Liver (tissue), 9 donors: ENCODE results near the gene SIPA1L3. TPM values are rescaled to one million over a fixed set of nuclear protein-coding genes. Genes with fewer than 3 reads are reported as not detected.

ENCODE experiments used
- DNase-seq: peaks from one replicate; pipeline ENCODE4 v3.0.0-alpha.2; 2017; ENCODE audit warnings: low spot score
- H3K27ac ChIP-seq, 2 donors: one replicate each; pipeline ENCODE4 v1.7.0; 2013; ENCODE audit warnings: inconsistent platforms in 2 of 2, low read length in 2 of 2, control low read depth in 1 of 2, low read depth in 1 of 2, mild to moderate bottlenecking in 1 of 2
- H3K27me3 ChIP-seq, 4 donors: one replicate each; pipeline versions ENCODE4 v1.6.1 to v1.7.0; 2013; ENCODE audit warnings: low read length in 3 of 4, inconsistent platforms in 1 of 4, mild to moderate bottlenecking in 1 of 4, moderate library complexity in 1 of 4; ENCODE audit not compliant: control insufficient read depth in 4 of 4, insufficient read depth in 4 of 4
- H3K36me3 ChIP-seq, 4 donors: one replicate each; pipeline versions ENCODE4 v1.6.1 to v1.7.0; 2013; ENCODE audit warnings: low read length in 3 of 4, mild to moderate bottlenecking in 3 of 4, low read depth in 1 of 4, moderate library complexity in 1 of 4; ENCODE audit not compliant: control insufficient read depth in 4 of 4, insufficient read depth in 3 of 4
- H3K4me1 ChIP-seq, 4 donors: one replicate each; pipeline versions ENCODE4 v1.6.1 to v1.7.0; 2013; ENCODE audit warnings: low read length in 3 of 4, mild to moderate bottlenecking in 3 of 4, moderate library complexity in 1 of 4; ENCODE audit not compliant: control insufficient read depth in 4 of 4, insufficient read depth in 4 of 4
- H3K4me3 ChIP-seq, 3 donors: one replicate each; pipeline versions ENCODE4 v1.6.1 to v1.7.0; 2013; ENCODE audit warnings: low read length in 3 of 3, control low read depth in 1 of 3, low read depth in 1 of 3, mild to moderate bottlenecking in 1 of 3
- H3K9ac ChIP-seq, 2 donors: one replicate each; pipeline ENCODE4 v1.7.0; 2013; ENCODE audit warnings: low read length in 2 of 2, mild to moderate bottlenecking in 2 of 2, moderate library complexity in 2 of 2, control low read depth in 1 of 2, low read depth in 1 of 2
- H3K9me3 ChIP-seq, 4 donors: one replicate each; pipeline versions ENCODE4 v1.6.1 to v1.7.0; 2013; ENCODE audit warnings: low read length in 3 of 4; ENCODE audit not compliant: control insufficient read depth in 4 of 4
- EGR1 ChIP-seq, 2 donors: IDR thresholded peaks; 2 replicates each; pipeline ENCODE4 v1.6.1; 2016 to 2018; ENCODE audit warnings: antibody characterized with exemption in 2 of 2, low read depth in 2 of 2
- FOXA1 ChIP-seq: IDR thresholded peaks from 2 replicates; pipeline ENCODE4 v1.6.1; 2016; ENCODE audit warnings: antibody characterized with exemption
- FOXA2 ChIP-seq: IDR thresholded peaks from 2 replicates; pipeline ENCODE4 v1.6.1; 2016; ENCODE audit warnings: antibody characterized with exemption
- GABPA ChIP-seq, 2 donors: IDR thresholded peaks in 1 of 2; conservative IDR thresholded peaks in 1 of 2; 2 replicates each; pipeline ENCODE4 v1.6.1; 2016; ENCODE audit warnings: antibody characterized with exemption in 2 of 2, mild to moderate bottlenecking in 1 of 2, moderate library complexity in 1 of 2
- HNF4A ChIP-seq, 2 donors: conservative IDR thresholded peaks; 2 replicates each; pipeline ENCODE4 v1.6.1; 2016; ENCODE audit warnings: antibody characterized with exemption in 2 of 2, mild to moderate bottlenecking in 2 of 2
- HNF4G ChIP-seq: IDR thresholded peaks from 2 replicates; pipeline ENCODE4 v1.6.1; 2016; ENCODE audit warnings: antibody characterized with exemption
- JUND ChIP-seq, 2 donors: IDR thresholded peaks; 2 replicates each; pipeline ENCODE4 v1.6.1; 2016; ENCODE audit warnings: antibody characterized with exemption in 2 of 2
- NR2F2 ChIP-seq: IDR thresholded peaks from 2 replicates; pipeline ENCODE4 v1.6.1; 2016; ENCODE audit warnings: antibody characterized with exemption
- RAD21 ChIP-seq, 2 donors: IDR thresholded peaks; 2 replicates each; pipeline ENCODE4 v1.6.1; 2016; ENCODE audit warnings: antibody characterized with exemption in 2 of 2, mild to moderate bottlenecking in 2 of 2
- REST ChIP-seq: IDR thresholded peaks from 2 replicates; pipeline ENCODE4 v1.6.1; 2016; ENCODE audit warnings: antibody characterized with exemption, mild to moderate bottlenecking
- RXRA ChIP-seq, 2 donors: IDR thresholded peaks; 2 replicates each; pipeline ENCODE4 v1.6.1; 2017 to 2018; ENCODE audit warnings: antibody characterized with exemption in 2 of 2, mild to moderate bottlenecking in 1 of 2
- SP1 ChIP-seq: IDR thresholded peaks from 2 replicates; pipeline ENCODE4 v1.6.1; 2018; ENCODE audit warnings: antibody characterized with exemption, mild to moderate bottlenecking
- TAF1 ChIP-seq: conservative IDR thresholded peaks from 2 replicates; pipeline ENCODE4 v1.6.1; 2016; ENCODE audit warnings: antibody characterized with exemption, mild to moderate bottlenecking
- YY1 ChIP-seq: IDR thresholded peaks from 2 replicates; pipeline ENCODE4 v1.6.1; 2016; ENCODE audit warnings: antibody characterized with exemption, mild to moderate bottlenecking
- ZBTB33 ChIP-seq: IDR thresholded peaks from 2 replicates; pipeline ENCODE4 v1.6.1; 2016; ENCODE audit warnings: antibody characterized with exemption
- WGBS: extraction: QIAGEN DNeasy Blood & Tissue Kit; methylation state at CpG from one replicate; pipeline ENCODE4 v1.1.7; 2013; 5-methylcytosine and 5-hydroxymethylcytosine counted together
- polyA plus RNA-seq, 2 donors: library from polyadenylated mRNA; stranded (reverse) in 1 of 2; unstranded in 1 of 2; fragments of 200-250 nt in 1 of 2; fragments of >200 nt in 1 of 2; fragmentation: Nextera tagmentation in 1 of 2; extraction: Ambion mirVana in 1 of 2; gene quantifications; one replicate each; pipeline versions ENCODE4 v1.2.1 to v1.2.3, GENCODE V29; 2013 to 2015
- total RNA-seq, 2 donors: library from RNA; depleted of rRNA; stranded (reverse); fragments of >200 nt; gene quantifications; one replicate each; pipeline ENCODE4 v1.2.3, GENCODE V29; 2014
- TF ChIP-seq, protein P1 (sequence below): IDR thresholded peaks from 2 replicates; pipeline ENCODE4 v1.6.1; 2016; ENCODE audit warnings: antibody characterized with exemption
- TF ChIP-seq, protein P2 (sequence below): IDR thresholded peaks from 2 replicates; pipeline ENCODE4 v1.6.1; 2016; ENCODE audit warnings: antibody characterized with exemption
- donor health status: healthy.
- donor health status: healthy.
- donor health status: healthy.
- donor health status: healthy.
- donor health status: healthy.

Gene SIPA1L3
- total and polyA plus RNA-seq, 4 donors, result 2.4 to 10.0 (median 4.4) TPM

- DNase-seq, result no peak
- H3K36me3 ChIP-seq, result peaks cover 2 to 12% (median 4%) of the 10 kb centered on the region in 4 donors
- no peak overlapping the region for H3K4me3 ChIP-seq
- WGBS, result 95% methylated on average over 1 of the region's 1 CpG
- H3K27ac ChIP-seq, result no peak overlapping the region
- peaks cover 0 to 3% (median 0%) of the 10 kb centered on the region in 4 donors for H3K4me1 ChIP-seq
- TF ChIP-seq SP1 (no peak), REST (no peak), TAF1 (no peak), EGR1 (IDR thresholded peaks at IDR 0.05; ENCODE audit: low read depth in 2 of 2) (no peak), GABPA (IDR thresholded peaks at IDR 0.05 in 1 of 2, conservative IDR thresholded peaks at IDR 0.05 in 1 of 2) (no peak), ZBTB33 (no peak)
- TF ChIP-seq, protein P1, sequence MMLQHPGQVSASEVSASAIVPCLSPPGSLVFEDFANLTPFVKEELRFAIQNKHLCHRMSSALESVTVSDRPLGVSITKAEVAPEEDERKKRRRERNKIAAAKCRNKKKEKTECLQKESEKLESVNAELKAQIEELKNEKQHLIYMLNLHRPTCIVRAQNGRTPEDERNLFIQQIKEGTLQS, result no peak
- TF ChIP-seq, protein P2, sequence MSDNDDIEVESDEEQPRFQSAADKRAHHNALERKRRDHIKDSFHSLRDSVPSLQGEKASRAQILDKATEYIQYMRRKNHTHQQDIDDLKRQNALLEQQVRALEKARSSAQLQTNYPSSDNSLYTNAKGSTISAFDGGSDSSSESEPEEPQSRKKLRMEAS, result no peak
- H3K27me3 ChIP-seq, result no peaks in the 10 kb centered on the region
- no peak overlapping the region for H3K9ac ChIP-seq
- H3K9me3 ChIP-seq, result no peaks in the 10 kb centered on the region
These were observed 182.4 kb downstream of the SIPA1L3 start for GRCh38 chr19:38089440-38089839.

GRCh38 chr19:38093154-38093553 lies 186.1 kb downstream of the SIPA1L3 start:
- no peak for DNase-seq
- Histone ChIP-seq H3K4me3 (no peak overlapping the region), H3K36me3 (peaks cover 2 to 10% (median 4%) of the 10 kb centered on the region in 4 donors), H3K27ac (no peak overlapping the region), H3K27me3 (no peaks in the 10 kb centered on the region), H3K4me1 (peaks cover 0 to 3% (median 0%) of the 10 kb centered on the region in 4 donors), H3K9ac (no peak overlapping the region), H3K9me3 (no peaks in the 10 kb centered on the region)
- 88% methylated on average over 8 of the region's 8 CpGs for WGBS
- TF ChIP-seq RXRA (IDR thresholded peaks at IDR 0.05) (no peak), NR2F2 (no peak), JUND (IDR thresholded peaks at IDR 0.05) (no peak), FOXA2 (no peak), RAD21 (IDR thresholded peaks at IDR 0.05) (no peak), REST (no peak), YY1 (no peak), FOXA1 (no peak), SP1 (no peak), HNF4G (no peak), ZBTB33 (no peak), GABPA (IDR thresholded peaks at IDR 0.05 in 1 of 2, conservative IDR thresholded peaks at IDR 0.05 in 1 of 2) (no peak), HNF4A (conservative IDR thresholded peaks at IDR 0.05) (no peak), EGR1 (IDR thresholded peaks at IDR 0.05; ENCODE audit: low read depth in 2 of 2) (no peak)
- TF ChIP-seq, protein P1, result no peak
- TF ChIP-seq, protein P2, result no peak
